Activated CD8-positive, alpha-beta memory T cell treated with anti-CD3 and anti-CD28 coated beads, Interleukin-2, amount 10 ng/mL, durations not matched to agents 7 days and 5 days (primary cell): Measurements from ENCODE around the gene MEIS1. TPM values are rescaled to one million over a fixed set of nuclear protein-coding genes. Genes with fewer than 3 reads are reported as not detected.

ENCODE experiments used
- ATAC-seq: fragments of 150-1000 bp; cut with Tn5 transposase; one replicate; pipeline ENCODE4 v1.10.0; 2021; ENCODE audit warnings: moderate library complexity
- CTCF ChIA-PET: fragments of 350-600 bp; sonication (Branson Sonifier 250); formaldehyde crosslinking; loops from one replicate; lab custom pipeline; 2021; ENCODE audit warnings: antibody characterized with exemption; lab: Charles Lee
- DNase-seq: peaks from one replicate; pipeline ENCODE4 v3.0.0-alpha.2; 2020
- H3K27ac Mint-ChIP-seq: one replicate; pipeline ENCODE4 v1.8.0; 2021; ENCODE audit warnings: mild to moderate bottlenecking, mixed read lengths
- H3K27me3 Mint-ChIP-seq: one replicate; pipeline ENCODE4 v1.8.0; 2021; ENCODE audit warnings: mixed read lengths
- H3K36me3 Mint-ChIP-seq: one replicate; pipeline ENCODE4 v1.8.0; 2021; ENCODE audit warnings: mild to moderate bottlenecking, mixed read lengths
- H3K4me1 Mint-ChIP-seq: one replicate; pipeline ENCODE4 v1.8.0; 2021; ENCODE audit warnings: mixed read lengths
- H3K4me3 Mint-ChIP-seq: one replicate; pipeline ENCODE4 v1.8.0; 2021; ENCODE audit warnings: mild to moderate bottlenecking, moderate library complexity, mixed read lengths
- H3K9me3 Mint-ChIP-seq: one replicate; pipeline ENCODE4 v1.8.0; 2022; ENCODE audit warnings: low read depth, mixed read lengths
- total RNA-seq, 2 experiments: library from RNA; stranded (reverse); gene quantifications; one replicate each; pipeline ENCODE4 v1.2.3, GENCODE V29; 2021

The MEIS1 gene
- total RNA-seq, 2 experiments from 2014 or later = not detected

GRCh38 chr2:66507673-66508201, 72.8 kb downstream of the MEIS1 start:
- Mint-ChIP-seq H3K4me3 (no peak overlapping the region), H3K27ac (no peak overlapping the region), H3K36me3 (no peaks in the 10 kb centered on the region), H3K27me3 (no peaks in the 10 kb centered on the region), H3K9me3 (no peaks in the 10 kb centered on the region), H3K4me1 (no peaks in the 10 kb centered on the region)
- DNase-seq = no peak
- CTCF ChIA-PET = no interaction called here
- ATAC-seq = no peak

GRCh38 chr2:66508484-66509071, 73.7 kb downstream of the MEIS1 start:
- no peak for DNase-seq
- H3K27me3 Mint-ChIP-seq = no peaks in the 10 kb centered on the region
- H3K9me3 Mint-ChIP-seq = no peaks in the 10 kb centered on the region
- no peak overlapping the region for H3K4me3 Mint-ChIP-seq
- CTCF ChIA-PET = no interaction called here
- H3K4me1 Mint-ChIP-seq = no peaks in the 10 kb centered on the region
- no peaks in the 10 kb centered on the region for H3K36me3 Mint-ChIP-seq
- ATAC-seq = no peak
- no peak overlapping the region for H3K27ac Mint-ChIP-seq

GRCh38 chr2:66509326-66509811, 74.4 kb downstream of the MEIS1 start:
- H3K27ac Mint-ChIP-seq = no peak overlapping the region
- no peaks in the 10 kb centered on the region for H3K4me1 Mint-ChIP-seq
- no peak overlapping the region for H3K4me3 Mint-ChIP-seq
- H3K27me3 Mint-ChIP-seq = no peaks in the 10 kb centered on the region
- CTCF ChIA-PET = no interaction called here
- no peaks in the 10 kb centered on the region for H3K9me3 Mint-ChIP-seq
- no peaks in the 10 kb centered on the region for H3K36me3 Mint-ChIP-seq
- DNase-seq (no peak), ATAC-seq (no peak)

- no peak for ATAC-seq
These were observed 77.7 kb downstream of the MEIS1 start for GRCh38 chr2:66512626-66513025.

GRCh38 chr2:66515743-66516142, 80.8 kb downstream of the MEIS1 start:
- H3K27me3 Mint-ChIP-seq = no peaks in the 10 kb centered on the region
- CTCF ChIA-PET = no interaction called here
- no peak for DNase-seq
- no peak overlapping the region for H3K4me3 Mint-ChIP-seq
- ATAC-seq = no peak
- H3K27ac Mint-ChIP-seq = no peak overlapping the region
- no peaks in the 10 kb centered on the region for H3K9me3 Mint-ChIP-seq
- no peaks in the 10 kb centered on the region for H3K36me3 Mint-ChIP-seq
- H3K4me1 Mint-ChIP-seq = no peaks in the 10 kb centered on the region

More at GRCh38 chr2:66512626-66513025, 77.7 kb downstream of the MEIS1 start:
- no peak overlapping the region for H3K27ac Mint-ChIP-seq
- H3K36me3 Mint-ChIP-seq = no peaks in the 10 kb centered on the region
- H3K4me3 Mint-ChIP-seq = no peak overlapping the region
- H3K27me3 Mint-ChIP-seq = no peaks in the 10 kb centered on the region
- H3K9me3 Mint-ChIP-seq = no peaks in the 10 kb centered on the region
- no peaks in the 10 kb centered on the region for H3K4me1 Mint-ChIP-seq
- DNase-seq = no peak
- CTCF ChIA-PET = interaction anchor here (0.9 kb wide), 1 partner anchor 69 kb away, joined by 3 read pairs; no protein-coding TSS in a partner anchor

- Mint-ChIP-seq H3K27me3 (no peaks in the 10 kb centered on the region), H3K4me1 (no peaks in the 10 kb centered on the region), H3K4me3 (no peak overlapping the region), H3K27ac (no peak overlapping the region), H3K36me3 (no peaks in the 10 kb centered on the region), H3K9me3 (no peaks in the 10 kb centered on the region)
- ATAC-seq (no peak), DNase-seq (no peak)
- CTCF ChIA-PET = no interaction called here
These were observed 81.6 kb downstream of the MEIS1 start for GRCh38 chr2:66516499-66516898.

GRCh38 chr2:66517772-66518171, 82.8 kb downstream of the MEIS1 start:
- Mint-ChIP-seq H3K4me3 (no peak overlapping the region), H3K36me3 (no peaks in the 10 kb centered on the region), H3K9me3 (no peaks in the 10 kb centered on the region), H3K27ac (no peak overlapping the region), H3K4me1 (no peaks in the 10 kb centered on the region), H3K27me3 (no peaks in the 10 kb centered on the region)
- DNase-seq (no peak), ATAC-seq (no peak)
- CTCF ChIA-PET = no interaction called here

- ATAC-seq (no peak), DNase-seq (no peak)
- Mint-ChIP-seq H3K27me3 (no peaks in the 10 kb centered on the region), H3K36me3 (no peaks in the 10 kb centered on the region), H3K4me3 (no peak overlapping the region), H3K4me1 (no peaks in the 10 kb centered on the region), H3K27ac (no peak overlapping the region), H3K9me3 (no peaks in the 10 kb centered on the region)
- CTCF ChIA-PET = no interaction called here
These were observed 84.4 kb downstream of the MEIS1 start for GRCh38 chr2:66519264-66519843.

GRCh38 chr2:66521291-66521922, 86.5 kb downstream of the MEIS1 start:
- Mint-ChIP-seq H3K4me1 (no peaks in the 10 kb centered on the region), H3K9me3 (no peaks in the 10 kb centered on the region), H3K27ac (no peak overlapping the region), H3K27me3 (no peaks in the 10 kb centered on the region), H3K36me3 (no peaks in the 10 kb centered on the region), H3K4me3 (no peak overlapping the region)
- DNase-seq (no peak), ATAC-seq (no peak)
- CTCF ChIA-PET = no interaction called here

GRCh38 chr2:66522611-66523376, 87.9 kb downstream of the MEIS1 start:
- Mint-ChIP-seq H3K36me3 (no peaks in the 10 kb centered on the region), H3K27me3 (no peaks in the 10 kb centered on the region)

GRCh38 chr2:66523377-66523969, 88.5 kb downstream of the MEIS1 start:
- no peaks in the 10 kb centered on the region for H3K36me3 Mint-ChIP-seq

More at GRCh38 chr2:66522611-66523376, 87.9 kb downstream of the MEIS1 start:
- H3K4me1 Mint-ChIP-seq = no peaks in the 10 kb centered on the region
- H3K9me3 Mint-ChIP-seq = no peaks in the 10 kb centered on the region
- H3K4me3 Mint-ChIP-seq = no peak overlapping the region
- no peak overlapping the region for H3K27ac Mint-ChIP-seq
- ATAC-seq = no peak
- CTCF ChIA-PET = no interaction called here
- DNase-seq = no peak

GRCh38 chr2:66523990-66524389, 89.1 kb downstream of the MEIS1 start:
- H3K27ac Mint-ChIP-seq = no peak overlapping the region
- no peak for ATAC-seq
- H3K4me3 Mint-ChIP-seq = no peak overlapping the region
- no peak for DNase-seq
- no peaks in the 10 kb centered on the region for H3K36me3 Mint-ChIP-seq
- no peaks in the 10 kb centered on the region for H3K27me3 Mint-ChIP-seq
- no peaks in the 10 kb centered on the region for H3K9me3 Mint-ChIP-seq
- H3K4me1 Mint-ChIP-seq = no peaks in the 10 kb centered on the region
- CTCF ChIA-PET = no interaction called here

More at GRCh38 chr2:66523377-66523969, 88.5 kb downstream of the MEIS1 start:
- CTCF ChIA-PET = no interaction called here
- H3K9me3 Mint-ChIP-seq = no peaks in the 10 kb centered on the region
- H3K27me3 Mint-ChIP-seq = no peaks in the 10 kb centered on the region
- no peak overlapping the region for H3K4me3 Mint-ChIP-seq
- DNase-seq = no peak
- no peaks in the 10 kb centered on the region for H3K4me1 Mint-ChIP-seq
- no peak overlapping the region for H3K27ac Mint-ChIP-seq
- ATAC-seq = no peak

- H3K4me1 Mint-ChIP-seq = no peaks in the 10 kb centered on the region
- no peaks in the 10 kb centered on the region for H3K9me3 Mint-ChIP-seq
- H3K27me3 Mint-ChIP-seq = no peaks in the 10 kb centered on the region
- no peak for DNase-seq
- H3K36me3 Mint-ChIP-seq = no peaks in the 10 kb centered on the region
- no peak overlapping the region for H3K27ac Mint-ChIP-seq
- CTCF ChIA-PET = no interaction called here
- H3K4me3 Mint-ChIP-seq = no peak overlapping the region
- ATAC-seq = no peak
These were observed 90.7 kb downstream of the MEIS1 start for GRCh38 chr2:66525606-66526005.
